NAMALWA (cell line): ENCODE data around the gene CEP170.
"Not testable (repeated sequence)": the region's sequence is repeated elsewhere in the genome, so short reads cannot be mapped to it uniquely, and the experiment has no call there.

ENCODE experiments used
- DNase-seq: peaks from one replicate; pipeline ENCODE4 v3.0.0-alpha.2; 2015; ENCODE audit warnings: low spot score

CEP170 gene

DNA sequence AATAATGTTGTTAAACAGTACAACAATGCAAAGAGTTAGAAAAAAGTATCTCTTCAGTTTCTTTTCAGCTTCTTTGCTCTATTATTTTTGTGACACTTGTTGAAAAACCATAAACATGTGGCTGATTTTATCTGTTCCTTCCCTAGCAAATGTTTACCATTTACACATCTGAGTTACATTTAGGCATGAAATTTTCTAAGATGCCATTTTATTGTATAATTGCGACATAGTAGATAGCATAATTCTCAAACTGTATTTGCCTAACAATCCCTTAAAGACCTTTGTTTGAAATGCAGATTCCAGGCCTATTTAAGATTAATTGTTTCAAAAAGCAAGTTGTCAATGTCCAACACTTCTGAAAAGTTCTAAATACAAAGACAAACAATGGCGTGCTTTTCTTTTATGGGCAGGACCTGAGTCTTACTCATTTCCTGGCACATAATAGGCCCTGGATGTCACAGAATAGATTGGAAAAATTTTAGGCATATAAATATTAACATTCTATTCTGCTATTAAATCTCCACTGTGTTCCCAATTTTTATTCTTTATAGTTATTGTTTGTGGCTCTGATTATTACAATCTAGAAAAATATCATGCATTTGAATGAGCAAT lies 81.2 kb downstream of the CEP170 start:
- not testable (repeated sequence) for DNase-seq

DNA sequence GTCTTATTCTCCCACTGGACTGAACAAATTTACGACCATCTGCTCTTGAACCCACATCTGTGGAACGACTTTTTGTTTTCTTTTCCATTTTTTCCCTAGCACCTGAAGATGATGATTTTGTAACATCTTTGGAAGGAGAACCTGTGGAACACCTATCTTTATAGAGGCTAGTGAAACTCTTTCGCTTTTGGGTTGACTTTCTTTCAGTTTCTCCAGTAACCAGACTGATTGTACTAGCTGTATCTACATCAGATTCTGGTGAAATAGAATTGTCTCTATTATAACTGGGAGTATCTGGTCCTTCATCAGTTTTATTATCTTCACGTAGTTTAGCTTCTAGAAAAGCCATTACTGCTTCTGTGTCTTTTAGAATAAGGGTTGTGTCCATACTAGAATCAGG lies 90.2 kb downstream of the CEP170 start:
- not testable (repeated sequence) for DNase-seq

DNA sequence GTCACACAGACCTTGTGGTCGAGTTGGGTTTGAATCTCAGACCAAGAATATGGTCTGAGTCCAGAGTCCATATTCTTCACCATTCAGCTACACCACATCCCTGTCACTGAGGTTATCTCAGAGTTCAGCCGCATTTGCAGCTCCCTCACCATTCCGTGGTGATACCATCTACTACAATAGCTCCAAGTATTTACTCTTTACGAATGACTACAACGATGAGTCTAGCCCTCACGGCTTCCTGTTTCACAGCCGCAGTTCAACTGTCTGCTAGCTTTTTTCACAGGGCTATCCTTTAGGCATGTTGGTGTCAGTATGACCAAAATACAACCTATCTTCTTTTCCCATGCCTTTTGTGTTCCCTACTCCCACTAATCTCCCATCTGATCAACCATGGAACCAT lies 104.2 kb downstream of the CEP170 start:
- not testable (repeated sequence) for DNase-seq

DNA sequence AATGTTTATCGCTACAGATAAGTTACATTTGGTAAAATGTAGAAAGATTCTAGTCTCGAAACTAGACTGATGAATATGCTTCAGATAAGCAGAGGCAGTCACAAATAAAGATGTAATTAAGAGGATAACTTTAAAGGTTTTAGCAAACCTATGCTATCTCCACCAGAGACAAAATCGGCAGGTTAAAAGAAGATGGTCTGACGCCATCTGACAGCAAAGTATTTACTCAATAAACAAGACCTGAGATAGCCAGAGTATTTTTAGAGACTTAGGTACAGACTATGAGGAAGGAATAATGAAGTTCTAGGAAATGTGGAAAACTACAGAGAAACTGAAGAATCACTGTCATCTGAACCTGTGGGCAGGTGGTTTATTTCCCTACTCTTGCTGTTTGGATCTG lies 106.0 kb downstream of the CEP170 start:
- not testable (repeated sequence) for DNase-seq

DNA sequence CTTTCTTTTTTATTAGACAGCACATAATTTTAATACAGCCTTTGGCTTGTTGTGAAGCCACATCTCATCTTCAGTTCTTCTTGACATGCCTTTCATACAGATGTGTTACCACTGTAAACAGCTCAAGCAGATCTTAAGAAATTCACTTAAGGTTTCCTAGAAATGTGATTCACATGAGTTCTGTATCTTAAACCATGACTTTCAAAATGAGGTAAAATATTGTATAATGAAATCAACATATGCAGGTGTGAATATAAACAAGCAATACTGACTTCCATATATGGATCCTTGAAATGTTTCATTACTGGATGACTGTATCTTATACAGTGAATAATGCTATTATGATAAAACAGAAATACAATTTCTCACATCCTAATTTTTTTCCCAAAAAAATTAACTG lies 107.7 kb downstream of the CEP170 start:
- not testable (repeated sequence) for DNase-seq

DNA sequence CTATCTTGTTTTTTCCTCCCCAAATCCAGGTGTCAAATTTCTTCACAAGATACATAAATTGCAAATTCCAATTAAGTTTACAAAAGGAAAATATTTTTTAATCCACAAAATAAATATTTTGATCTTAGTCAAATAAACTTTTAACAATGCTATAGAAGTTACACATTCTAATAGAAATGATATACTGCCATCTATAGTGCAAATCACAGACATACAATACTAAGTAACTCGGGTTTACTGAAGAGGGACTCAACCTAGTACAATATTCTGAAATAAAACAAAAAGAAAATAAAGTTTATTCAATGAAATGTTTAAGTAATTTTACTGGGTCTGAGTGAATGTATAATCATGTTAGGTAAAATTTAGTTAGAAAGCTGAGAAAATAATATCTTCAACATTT lies 114.6 kb downstream of the CEP170 start:
- peak; percentile 11 for DNase-seq

DNA sequence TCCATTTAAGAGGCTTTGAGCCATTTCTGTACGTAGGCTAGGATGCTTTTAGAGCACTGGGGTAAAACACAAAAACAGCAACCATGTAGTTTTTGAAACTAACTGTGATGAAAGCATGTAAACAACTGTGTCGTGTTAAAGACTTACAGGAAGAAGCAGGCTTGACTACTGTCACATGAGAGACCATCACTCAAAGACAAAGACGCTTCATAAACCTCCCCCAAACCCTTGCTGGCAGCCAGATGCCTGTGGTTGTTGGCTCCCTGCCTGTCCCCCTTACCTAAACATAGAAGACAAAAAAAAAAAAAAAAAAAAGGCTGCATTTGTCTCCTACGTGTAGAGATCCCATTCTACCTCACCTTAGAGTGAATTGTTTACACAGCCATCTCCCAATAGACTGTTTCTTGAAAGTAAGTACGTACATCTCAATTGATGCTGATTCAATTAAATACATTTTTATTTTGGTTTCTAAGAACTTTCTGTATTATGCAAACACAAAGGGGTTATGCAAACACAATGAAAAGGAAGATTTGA lies 132.1 kb downstream of the CEP170 start:
- DNase-seq = not testable (repeated sequence)

DNA sequence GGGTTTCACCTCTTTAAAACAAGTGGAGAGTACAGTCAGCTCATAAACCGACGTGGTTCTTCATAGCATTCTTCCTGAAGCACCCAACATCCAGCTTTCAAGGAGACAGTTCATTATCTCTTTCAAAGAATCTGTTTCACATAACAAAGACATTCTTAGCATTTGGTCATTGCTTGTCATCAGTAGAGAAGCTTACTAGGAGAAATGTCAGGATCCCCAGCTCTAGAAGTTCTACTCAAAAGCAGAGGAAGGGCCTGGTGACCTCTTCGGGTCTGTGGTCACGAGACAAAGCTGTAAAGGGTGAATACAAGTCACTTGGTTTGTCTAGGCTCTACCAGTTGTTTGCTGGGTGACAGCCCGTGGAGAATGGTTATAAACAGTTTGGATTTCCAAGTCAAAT lies 133.1 kb downstream of the CEP170 start:
- DNase-seq = not testable (repeated sequence)

DNA sequence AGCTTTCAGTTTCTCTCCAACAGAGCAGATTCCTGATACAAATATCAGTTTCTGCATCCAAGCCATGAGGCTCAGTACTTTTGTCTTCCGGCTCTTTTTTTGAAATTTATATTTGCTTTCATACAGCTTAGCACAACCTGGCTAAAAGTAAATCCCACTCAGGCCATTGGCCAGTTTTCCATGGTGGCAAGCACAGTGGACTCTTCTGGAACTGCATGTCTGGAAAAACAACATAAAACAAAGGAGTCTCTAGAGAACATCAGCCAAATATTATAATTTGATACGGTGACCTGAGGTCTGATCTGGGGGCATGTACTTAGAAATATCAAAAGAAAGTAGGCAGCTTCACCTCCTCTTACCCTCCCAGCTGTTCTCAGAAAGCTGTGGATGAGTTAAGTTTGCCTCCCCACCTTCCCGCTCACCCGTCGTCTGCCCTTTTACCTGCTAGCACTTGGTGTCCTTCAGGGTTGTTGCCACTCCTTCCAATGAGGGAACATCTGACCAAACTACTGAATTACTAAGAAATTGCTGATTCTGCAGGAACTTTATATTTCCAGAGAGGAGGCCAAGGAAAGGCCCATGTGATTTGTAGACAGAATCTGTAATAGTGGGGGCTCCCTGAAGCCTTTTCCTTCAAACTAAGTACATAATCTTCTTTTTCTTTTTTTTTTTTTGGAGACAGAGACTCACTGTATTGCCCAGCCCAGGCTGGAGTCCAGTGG lies 136.3 kb downstream of the CEP170 start:
- DNase-seq = not testable (repeated sequence)

DNA sequence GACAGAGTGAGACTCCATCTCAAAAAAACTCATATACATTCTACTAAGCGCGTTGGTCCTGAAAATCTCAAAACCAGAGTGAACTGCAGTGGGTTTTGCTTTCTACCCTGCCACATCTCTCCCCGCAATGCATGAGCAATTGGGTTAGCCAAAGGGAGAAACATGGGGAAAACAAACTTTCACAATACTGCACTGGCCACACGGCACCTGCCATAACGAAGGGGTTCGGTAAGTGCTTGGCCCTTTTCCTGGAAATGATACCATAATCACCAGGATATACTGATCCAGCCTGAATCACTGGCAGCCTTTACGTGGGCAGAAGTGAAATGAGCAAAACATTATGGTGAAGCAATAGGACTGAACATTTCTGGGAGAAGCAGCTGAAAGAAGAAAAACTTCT lies 138.9 kb downstream of the CEP170 start:
- DNase-seq = not testable (repeated sequence)

DNA sequence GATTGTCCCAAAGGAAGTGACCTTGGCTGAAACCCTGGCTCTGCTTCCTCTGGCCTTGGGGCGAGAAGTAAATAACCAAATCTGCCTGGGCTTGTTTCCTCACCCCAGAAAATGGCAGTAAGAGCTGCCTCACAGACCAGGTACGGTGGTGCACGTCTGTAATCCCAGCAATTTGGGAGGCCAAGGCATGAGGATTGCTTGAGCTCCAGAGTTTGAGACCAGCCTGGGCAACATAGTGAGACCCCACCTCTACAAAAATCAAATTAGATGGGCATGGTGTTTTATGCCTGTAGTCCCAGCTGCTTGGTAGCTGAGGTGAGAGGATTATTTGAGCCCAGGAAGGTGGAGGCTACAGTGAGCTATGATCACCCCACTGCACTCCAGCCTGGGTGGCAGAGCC lies 140.3 kb downstream of the CEP170 start:
- DNase-seq = not testable (repeated sequence)

DNA sequence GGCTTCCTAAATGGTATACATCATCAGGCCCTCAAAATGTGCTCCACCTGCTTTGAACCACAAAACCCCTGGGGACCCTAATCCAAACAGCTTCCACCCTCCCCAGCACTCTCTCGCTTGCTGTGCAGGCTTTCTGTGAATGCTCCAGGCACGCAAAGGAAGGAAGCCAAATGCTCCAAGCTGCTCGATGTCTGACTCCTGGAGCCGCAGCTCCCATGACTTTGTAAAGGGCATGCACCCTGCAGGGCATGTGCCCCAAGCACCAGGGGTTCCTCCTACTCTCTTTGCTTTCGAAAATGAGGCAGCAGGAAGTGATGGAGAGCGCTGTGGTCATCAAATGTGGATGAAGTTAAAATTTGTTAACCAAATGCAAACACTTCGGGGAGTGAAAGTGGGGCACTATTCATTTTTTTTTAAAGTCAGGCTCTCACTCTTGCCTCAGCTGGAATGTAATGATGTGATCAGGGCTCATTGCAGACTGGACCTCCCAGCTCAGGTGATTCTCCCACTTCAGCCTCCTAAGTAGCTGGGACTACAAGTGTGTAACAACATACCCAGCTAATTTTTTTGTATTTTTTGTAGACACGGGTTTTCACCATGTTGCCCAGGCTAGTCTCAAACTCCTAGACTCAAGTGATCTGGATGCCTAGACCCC lies 140.9 kb downstream of the CEP170 start:
- DNase-seq = peak; percentile 80

DNA sequence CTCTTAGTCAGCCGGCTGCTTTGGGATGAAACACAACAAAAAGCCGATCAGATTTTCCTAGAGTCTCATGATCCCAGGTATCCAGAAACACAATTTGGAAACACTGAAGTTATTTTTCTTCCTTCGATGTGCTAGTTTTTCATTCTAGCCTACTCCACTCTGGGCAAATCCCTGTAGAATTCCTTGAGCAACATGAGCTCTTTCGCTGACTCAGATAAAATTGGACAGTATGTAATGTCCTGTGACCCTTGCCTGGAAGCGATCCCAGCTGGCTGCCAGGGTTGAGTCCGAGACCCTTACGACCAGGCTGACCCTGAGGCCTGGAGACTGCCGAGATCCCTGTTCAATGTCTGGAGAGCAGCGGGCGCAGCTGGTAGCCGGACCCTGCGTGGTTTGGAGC lies 147.9 kb downstream of the CEP170 start:
- DNase-seq = not testable (repeated sequence)

DNA sequence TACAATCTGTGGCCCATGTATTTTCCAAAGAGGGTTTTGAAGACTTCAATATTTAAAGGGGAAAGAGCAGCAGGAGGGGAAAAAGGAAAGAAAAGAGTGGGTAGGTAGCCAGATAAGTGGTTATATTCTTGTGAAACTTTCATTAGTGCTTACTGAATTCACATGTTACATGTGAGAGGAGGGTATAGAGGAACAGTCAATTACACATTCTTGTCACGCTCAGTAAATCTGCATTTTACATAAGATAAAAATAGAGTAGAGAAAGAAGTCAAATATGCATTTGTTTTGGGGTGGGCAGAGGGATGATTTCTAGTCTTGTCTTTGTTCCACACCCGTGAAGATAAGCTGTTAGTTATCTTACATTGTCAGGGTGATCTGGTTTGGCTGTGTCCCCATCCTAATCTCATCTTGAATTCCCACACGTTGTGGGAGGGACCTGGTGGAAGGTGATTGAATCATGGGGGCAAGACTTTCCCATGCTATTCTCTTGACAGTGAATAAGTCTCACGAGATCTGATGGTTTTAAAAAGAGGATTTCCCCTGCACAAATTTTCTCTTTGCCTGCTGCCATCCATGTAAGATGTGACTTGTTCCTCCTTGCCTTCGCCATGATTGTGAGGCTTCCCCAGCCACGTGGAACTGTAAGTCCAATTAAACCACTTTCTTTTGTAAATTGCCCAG lies 149.3 kb downstream of the CEP170 start:
- not testable (repeated sequence) for DNase-seq

DNA sequence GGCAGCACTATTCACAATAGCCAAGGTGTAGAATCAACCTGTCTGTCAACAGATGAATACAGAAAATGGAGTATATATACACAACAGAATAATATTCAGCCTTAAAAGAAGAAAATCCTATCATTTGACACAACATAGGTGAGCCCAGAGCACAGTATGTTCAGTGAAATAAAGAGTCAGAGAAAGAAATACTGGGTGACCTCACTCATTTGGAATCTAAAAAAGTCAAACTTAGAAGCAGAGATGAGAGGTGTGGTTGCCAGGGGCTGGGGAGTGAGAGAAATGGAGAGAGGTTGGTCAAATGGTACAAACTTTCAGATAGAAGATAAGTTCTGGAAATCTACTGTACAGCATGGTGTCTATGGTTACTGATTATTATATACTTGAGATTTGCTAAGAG lies 150.0 kb downstream of the CEP170 start:
- not testable (repeated sequence) for DNase-seq

DNA sequence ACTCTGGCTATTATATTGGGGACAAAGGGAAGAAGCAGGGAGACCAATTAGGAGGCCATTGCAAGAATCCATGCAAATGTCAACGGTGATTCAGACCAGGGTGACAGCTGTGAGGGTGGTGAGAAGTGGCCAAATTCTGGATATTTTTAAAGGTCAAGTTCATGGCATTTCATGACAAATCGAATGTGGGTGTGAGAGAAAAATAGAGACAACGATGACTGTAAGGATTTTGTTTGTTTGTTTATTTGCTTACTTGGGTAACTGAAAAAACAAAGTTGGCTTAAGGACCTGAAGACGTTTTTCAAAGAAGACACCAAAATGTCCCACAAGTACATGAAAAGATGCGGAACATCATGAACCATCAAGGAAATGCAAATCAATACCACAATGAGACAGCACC lies 150.6 kb downstream of the CEP170 start:
- not testable (repeated sequence) for DNase-seq

DNA sequence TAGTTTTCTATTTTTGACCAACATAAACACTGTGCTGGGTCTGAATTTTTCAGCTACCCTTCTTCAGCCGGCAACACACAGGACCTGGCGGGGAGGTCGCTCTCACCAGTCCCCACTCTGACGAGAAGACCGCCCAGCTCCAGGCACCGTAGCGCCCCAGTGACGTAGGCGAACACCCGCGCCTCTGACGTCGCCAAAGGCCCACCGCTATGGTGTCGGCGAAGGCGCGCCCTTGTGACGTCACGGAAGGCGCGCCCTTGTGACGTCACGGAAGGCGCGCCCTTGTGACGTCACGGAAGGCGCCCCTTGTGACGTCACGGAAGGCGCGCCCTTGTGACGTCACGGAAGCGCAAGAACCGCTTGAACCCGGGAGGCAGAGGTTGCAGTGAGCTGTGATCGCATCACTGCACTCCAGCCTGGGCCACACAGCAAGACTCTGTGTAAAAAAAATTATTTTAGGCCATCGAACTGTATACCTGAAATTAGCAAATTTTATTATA lies 153.5 kb downstream of the CEP170 start:
- DNase-seq = not testable (repeated sequence)

DNA sequence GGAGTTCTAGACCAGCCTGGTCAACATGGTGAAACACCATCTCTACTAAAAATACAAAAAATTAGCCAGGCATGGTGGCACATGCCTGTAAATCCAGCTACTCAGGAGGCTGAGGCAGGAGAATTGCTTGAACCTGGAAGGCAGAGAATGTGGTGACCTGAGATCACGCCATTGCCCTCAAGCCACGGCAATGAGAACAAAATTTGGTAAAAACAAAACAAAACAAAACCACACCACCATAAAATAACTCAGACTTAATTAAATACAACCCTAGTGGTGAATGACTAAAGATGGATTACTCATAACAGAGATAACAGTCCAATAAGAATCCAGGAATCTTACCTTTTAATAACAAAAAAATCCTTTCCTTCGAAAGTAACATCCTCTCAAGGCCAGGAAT lies 167.7 kb downstream of the CEP170 start:
- not testable (repeated sequence) for DNase-seq
